ENCODE measurements around the gene TMED1. TPM values are rescaled to one million over a fixed set of nuclear protein-coding genes. Genes with fewer than 3 reads are reported as not detected.

Gene TMED1
- total and polyA plus RNA-seq, 2 experiments from 2014 or later, result 29.7 to 37.2 TPM

DNA sequence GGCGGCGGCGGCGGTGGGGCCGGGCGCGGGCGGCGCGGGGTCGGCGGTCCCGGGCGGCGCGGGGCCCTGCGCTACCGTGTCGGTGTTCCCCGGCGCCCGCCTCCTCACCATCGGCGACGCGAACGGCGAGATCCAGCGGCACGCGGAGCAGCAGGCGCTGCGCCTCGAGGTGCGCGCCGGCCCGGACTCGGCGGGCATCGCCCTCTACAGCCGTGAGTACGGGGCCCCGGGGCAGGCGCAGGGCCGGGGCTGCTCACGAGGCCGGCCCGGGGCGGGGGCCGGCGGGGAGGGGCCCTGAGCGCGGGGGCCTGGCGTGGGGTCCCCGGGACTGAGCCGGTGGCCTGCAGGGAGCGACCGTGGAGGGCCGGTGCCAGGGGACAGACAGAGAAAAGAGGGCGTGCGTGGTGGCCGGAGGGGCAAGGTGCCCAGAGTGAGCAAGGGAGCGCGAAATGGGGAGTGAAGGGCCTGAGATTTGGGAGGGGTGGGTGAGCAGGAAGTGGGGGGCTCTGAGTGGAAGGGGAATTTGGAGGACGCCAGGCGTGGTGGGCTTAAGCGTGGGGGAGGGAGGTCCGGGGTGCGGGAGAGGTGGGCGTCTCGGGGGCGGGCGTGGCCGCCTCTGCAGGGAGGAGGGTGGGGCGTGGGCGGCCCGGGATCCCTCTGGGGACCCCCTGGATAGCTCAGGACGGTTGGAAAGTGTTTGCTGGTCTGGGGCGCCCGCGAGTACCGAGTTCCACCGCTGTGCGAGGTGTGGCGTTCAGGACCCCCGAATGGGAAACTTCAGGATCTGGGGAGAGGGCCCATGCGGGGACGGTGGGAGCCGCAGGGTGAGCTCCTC, 35.9 kb upstream of the TMED1 start:
- Histone ChIP-seq H3K27ac (ENCODE audit: low read depth) (peak overlapping the region; percentile 83), H2AFZ (no peak overlapping the region; the same call in 1 of the 2 replicates), H3K4me1 (ENCODE audit: insufficient read depth) (peaks cover 21% of the 10 kb centered on the region), H3K4me2 (peak overlapping the region; percentile 95), H3K27me3 (ENCODE audit: insufficient read depth) (no peaks in the 10 kb centered on the region), H3K36me3 (ENCODE audit: insufficient read depth) (no peaks in the 10 kb centered on the region), H4K20me1 (replicated peaks; ENCODE audit: insufficient read depth) (peaks cover 6% of the 10 kb centered on the region; the same call in 1 of the 2 replicates), H3K9me2 (ENCODE audit: insufficient read depth) (no peaks in the 10 kb centered on the region), H3K79me2 (replicated peaks; ENCODE audit: insufficient read depth) (peaks cover 52% of the 10 kb centered on the region), H3F3A (replicated peaks; ENCODE audit: low read depth) (peaks cover 30% of the 10 kb centered on the region; the same call in 1 of the 2 replicates), H3K4me3 (peak overlapping the region; percentile 83)
- Mint-ChIP-seq H3K4me3 (peak overlapping the region; percentile 82), H3K36me3 (ENCODE audit: low read depth) (peaks cover 10% of the 10 kb centered on the region; the same call in 1 of the 3 replicates), H3K9me3 (no peaks in the 10 kb centered on the region; the same call in 2 of the 3 replicates), H3K4me1 (peaks cover 19% of the 10 kb centered on the region), H3K27ac (peak overlapping the region; percentile 77; the same call in 1 of the 2 replicates), H3K27me3 (ENCODE audit: insufficient read depth, low read depth, poor library complexity) (peaks cover 19% of the 10 kb centered on the region)
- TF ChIP-seq JUNB (IDR thresholded peaks at IDR 0.05; ENCODE audit: unreplicated experiment) (no peak), EZH2phosphoT487 (IDR thresholded peaks at IDR 0.05; ENCODE audit: unreplicated experiment) (no peak), EZH2 (IDR thresholded peaks at IDR 0.05; ENCODE audit: low read depth, unreplicated experiment) (no peak), POLR2AphosphoS5 (IDR thresholded peaks at IDR 0.05; ENCODE audit: low read depth) (0 out of 2 replicates have a peak, but pooled peaks have one; percentile 7), STAT1 (IDR thresholded peaks at IDR 0.05; ENCODE audit: unreplicated experiment) (no peak)
- TF ChIP-seq, protein P1, sequence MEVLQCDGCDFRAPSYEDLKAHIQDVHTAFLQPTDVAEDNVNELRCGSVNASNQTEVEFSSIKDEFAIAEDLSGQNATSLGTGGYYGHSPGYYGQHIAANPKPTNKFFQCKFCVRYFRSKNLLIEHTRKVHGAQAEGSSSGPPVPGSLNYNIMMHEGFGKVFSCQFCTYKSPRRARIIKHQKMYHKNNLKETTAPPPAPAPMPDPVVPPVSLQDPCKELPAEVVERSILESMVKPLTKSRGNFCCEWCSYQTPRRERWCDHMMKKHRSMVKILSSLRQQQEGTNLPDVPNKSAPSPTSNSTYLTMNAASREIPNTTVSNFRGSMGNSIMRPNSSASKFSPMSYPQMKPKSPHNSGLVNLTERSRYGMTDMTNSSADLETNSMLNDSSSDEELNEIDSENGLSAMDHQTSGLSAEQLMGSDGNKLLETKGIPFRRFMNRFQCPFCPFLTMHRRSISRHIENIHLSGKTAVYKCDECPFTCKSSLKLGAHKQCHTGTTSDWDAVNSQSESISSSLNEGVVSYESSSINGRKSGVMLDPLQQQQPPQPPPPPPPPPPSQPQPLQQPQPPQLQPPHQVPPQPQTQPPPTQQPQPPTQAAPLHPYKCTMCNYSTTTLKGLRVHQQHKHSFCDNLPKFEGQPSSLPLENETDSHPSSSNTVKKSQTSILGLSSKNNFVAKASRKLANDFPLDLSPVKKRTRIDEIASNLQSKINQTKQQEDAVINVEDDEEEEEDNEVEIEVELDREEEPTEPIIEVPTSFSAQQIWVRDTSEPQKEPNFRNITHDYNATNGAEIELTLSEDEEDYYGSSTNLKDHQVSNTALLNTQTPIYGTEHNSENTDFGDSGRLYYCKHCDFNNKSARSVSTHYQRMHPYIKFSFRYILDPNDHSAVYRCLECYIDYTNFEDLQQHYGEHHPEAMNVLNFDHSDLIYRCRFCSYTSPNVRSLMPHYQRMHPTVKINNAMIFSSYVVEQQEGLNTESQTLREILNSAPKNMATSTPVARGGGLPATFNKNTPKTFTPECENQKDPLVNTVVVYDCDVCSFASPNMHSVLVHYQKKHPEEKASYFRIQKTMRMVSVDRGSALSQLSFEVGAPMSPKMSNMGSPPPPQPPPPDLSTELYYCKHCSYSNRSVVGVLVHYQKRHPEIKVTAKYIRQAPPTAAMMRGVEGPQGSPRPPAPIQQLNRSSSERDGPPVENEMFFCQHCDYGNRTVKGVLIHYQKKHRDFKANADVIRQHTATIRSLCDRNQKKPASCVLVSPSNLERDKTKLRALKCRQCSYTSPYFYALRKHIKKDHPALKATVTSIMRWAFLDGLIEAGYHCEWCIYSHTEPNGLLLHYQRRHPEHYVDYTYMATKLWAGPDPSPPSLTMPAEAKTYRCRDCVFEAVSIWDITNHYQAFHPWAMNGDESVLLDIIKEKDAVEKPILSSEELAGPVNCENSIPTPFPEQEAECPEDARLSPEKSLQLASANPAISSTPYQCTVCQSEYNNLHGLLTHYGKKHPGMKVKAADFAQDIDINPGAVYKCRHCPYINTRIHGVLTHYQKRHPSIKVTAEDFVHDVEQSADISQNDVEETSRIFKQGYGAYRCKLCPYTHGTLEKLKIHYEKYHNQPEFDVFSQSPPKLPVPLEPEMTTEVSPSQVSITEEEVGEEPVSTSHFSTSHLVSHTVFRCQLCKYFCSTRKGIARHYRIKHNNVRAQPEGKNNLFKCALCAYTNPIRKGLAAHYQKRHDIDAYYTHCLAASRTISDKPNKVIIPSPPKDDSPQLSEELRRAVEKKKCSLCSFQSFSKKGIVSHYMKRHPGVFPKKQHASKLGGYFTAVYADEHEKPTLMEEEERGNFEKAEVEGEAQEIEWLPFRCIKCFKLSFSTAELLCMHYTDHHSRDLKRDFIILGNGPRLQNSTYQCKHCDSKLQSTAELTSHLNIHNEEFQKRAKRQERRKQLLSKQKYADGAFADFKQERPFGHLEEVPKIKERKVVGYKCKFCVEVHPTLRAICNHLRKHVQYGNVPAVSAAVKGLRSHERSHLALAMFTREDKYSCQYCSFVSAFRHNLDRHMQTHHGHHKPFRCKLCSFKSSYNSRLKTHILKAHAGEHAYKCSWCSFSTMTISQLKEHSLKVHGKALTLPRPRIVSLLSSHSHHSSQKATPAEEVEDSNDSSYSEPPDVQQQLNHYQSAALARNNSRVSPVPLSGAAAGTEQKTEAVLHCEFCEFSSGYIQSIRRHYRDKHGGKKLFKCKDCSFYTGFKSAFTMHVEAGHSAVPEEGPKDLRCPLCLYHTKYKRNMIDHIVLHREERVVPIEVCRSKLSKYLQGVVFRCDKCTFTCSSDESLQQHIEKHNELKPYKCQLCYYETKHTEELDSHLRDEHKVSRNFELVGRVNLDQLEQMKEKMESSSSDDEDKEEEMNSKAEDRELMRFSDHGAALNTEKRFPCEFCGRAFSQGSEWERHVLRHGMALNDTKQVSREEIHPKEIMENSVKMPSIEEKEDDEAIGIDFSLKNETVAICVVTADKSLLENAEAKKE (CRISPR knock-in tag; IDR thresholded peaks at IDR 0.05), result no peak
- TF ChIP-seq, protein P2, sequence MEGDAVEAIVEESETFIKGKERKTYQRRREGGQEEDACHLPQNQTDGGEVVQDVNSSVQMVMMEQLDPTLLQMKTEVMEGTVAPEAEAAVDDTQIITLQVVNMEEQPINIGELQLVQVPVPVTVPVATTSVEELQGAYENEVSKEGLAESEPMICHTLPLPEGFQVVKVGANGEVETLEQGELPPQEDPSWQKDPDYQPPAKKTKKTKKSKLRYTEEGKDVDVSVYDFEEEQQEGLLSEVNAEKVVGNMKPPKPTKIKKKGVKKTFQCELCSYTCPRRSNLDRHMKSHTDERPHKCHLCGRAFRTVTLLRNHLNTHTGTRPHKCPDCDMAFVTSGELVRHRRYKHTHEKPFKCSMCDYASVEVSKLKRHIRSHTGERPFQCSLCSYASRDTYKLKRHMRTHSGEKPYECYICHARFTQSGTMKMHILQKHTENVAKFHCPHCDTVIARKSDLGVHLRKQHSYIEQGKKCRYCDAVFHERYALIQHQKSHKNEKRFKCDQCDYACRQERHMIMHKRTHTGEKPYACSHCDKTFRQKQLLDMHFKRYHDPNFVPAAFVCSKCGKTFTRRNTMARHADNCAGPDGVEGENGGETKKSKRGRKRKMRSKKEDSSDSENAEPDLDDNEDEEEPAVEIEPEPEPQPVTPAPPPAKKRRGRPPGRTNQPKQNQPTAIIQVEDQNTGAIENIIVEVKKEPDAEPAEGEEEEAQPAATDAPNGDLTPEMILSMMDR (conservative IDR thresholded peaks at IDR 0.05; ENCODE audit: low read depth in 2 of 2), result 0 out of 4 replicates have a peak, but pooled peaks of 1 of the 2 experiments have one; percentile 18
- TF ChIP-seq, protein P3, sequence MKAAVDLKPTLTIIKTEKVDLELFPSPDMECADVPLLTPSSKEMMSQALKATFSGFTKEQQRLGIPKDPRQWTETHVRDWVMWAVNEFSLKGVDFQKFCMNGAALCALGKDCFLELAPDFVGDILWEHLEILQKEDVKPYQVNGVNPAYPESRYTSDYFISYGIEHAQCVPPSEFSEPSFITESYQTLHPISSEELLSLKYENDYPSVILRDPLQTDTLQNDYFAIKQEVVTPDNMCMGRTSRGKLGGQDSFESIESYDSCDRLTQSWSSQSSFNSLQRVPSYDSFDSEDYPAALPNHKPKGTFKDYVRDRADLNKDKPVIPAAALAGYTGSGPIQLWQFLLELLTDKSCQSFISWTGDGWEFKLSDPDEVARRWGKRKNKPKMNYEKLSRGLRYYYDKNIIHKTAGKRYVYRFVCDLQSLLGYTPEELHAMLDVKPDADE (IDR thresholded peaks at IDR 0.05), result no peak
- ATAC-seq, result peak; percentile 17
- DNase-seq (ENCODE audit: low spot score), result peak; percentile 58
